ENCODE results near the gene TMEM150B.

- TF ChIP-seq, protein P1, sequence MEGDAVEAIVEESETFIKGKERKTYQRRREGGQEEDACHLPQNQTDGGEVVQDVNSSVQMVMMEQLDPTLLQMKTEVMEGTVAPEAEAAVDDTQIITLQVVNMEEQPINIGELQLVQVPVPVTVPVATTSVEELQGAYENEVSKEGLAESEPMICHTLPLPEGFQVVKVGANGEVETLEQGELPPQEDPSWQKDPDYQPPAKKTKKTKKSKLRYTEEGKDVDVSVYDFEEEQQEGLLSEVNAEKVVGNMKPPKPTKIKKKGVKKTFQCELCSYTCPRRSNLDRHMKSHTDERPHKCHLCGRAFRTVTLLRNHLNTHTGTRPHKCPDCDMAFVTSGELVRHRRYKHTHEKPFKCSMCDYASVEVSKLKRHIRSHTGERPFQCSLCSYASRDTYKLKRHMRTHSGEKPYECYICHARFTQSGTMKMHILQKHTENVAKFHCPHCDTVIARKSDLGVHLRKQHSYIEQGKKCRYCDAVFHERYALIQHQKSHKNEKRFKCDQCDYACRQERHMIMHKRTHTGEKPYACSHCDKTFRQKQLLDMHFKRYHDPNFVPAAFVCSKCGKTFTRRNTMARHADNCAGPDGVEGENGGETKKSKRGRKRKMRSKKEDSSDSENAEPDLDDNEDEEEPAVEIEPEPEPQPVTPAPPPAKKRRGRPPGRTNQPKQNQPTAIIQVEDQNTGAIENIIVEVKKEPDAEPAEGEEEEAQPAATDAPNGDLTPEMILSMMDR (IDR thresholded peaks at IDR 0.05; ENCODE audit: low read depth, low read length, poor library complexity, severe bottlenecking) = no peak
- no peak for TF ChIP-seq EZH2phosphoT487 (IDR thresholded peaks at IDR 0.05; ENCODE audit: borderline replicate concordance, low read length)
Measured at GRCh38 chr19:55352040-55352439, 26.9 kb upstream of the TMEM150B start.

Measured in DOHH2 (cell line).